ENCODE data around the gene TMEM242.

Gene TMEM242

GRCh38 chr6:157249826-157250225 is 73.5 kb downstream of the TMEM242 start:
- DNase-seq (ENCODE audit: low read depth in 2 of 2) = no peak

GRCh38 chr6:157248264-157248663 is 75.1 kb downstream of the TMEM242 start:
- no peak for DNase-seq (ENCODE audit: low read depth in 2 of 2)

- DNase-seq (ENCODE audit: low read depth in 2 of 2) = no peak
These were observed 76.4 kb downstream of the TMEM242 start for GRCh38 chr6:157246771-157247484.

- no peak for DNase-seq (ENCODE audit: low read depth in 2 of 2)
These were observed 77.2 kb downstream of the TMEM242 start for GRCh38 chr6:157246048-157246630.

- DNase-seq (ENCODE audit: low read depth in 2 of 2) = no peak
These were observed 77.9 kb downstream of the TMEM242 start for GRCh38 chr6:157245436-157245835.

GRCh38 chr6:157244780-157245179 is 78.5 kb downstream of the TMEM242 start:
- no peak for DNase-seq (ENCODE audit: low read depth in 2 of 2)

- no peak for DNase-seq (ENCODE audit: low read depth in 2 of 2)
These were observed 79.1 kb downstream of the TMEM242 start for GRCh38 chr6:157244175-157244574.

GRCh38 chr6:157242791-157243190 is 80.5 kb downstream of the TMEM242 start:
- no peak for DNase-seq (ENCODE audit: low read depth in 2 of 2)

- DNase-seq (ENCODE audit: low read depth in 2 of 2) = no peak
These were observed 82.4 kb downstream of the TMEM242 start for GRCh38 chr6:157240960-157241311.

- no peak for DNase-seq (ENCODE audit: low read depth in 2 of 2)
These were observed 83.0 kb downstream of the TMEM242 start for GRCh38 chr6:157240059-157240959.

GRCh38 chr6:157239671-157240058 is 83.7 kb downstream of the TMEM242 start:
- no peak for DNase-seq (ENCODE audit: low read depth in 2 of 2)

Measured in activated CD4-positive, alpha-beta T cell treated with anti-CD3 and anti-CD28 coated beads for 24 hours (primary cell).